NT2/D1 (cell line): ENCODE data around the gene CDH4.

Experiments used
- SUZ12 ChIP-seq: IDR thresholded peaks from 2 replicates; pipeline ENCODE4 v1.6.1; 2011; ENCODE audit not compliant: insufficient read length, insufficient read depth; ENCODE audit errors: extremely low read depth
- YY1 ChIP-seq: IDR thresholded peaks from 2 replicates; pipeline ENCODE4 v1.6.1; 2011; ENCODE audit not compliant: insufficient read length, insufficient read depth
- ZNF274 ChIP-seq: IDR thresholded peaks from 2 replicates; pipeline ENCODE4 v1.6.1; 2011; ENCODE audit warnings: mild to moderate bottlenecking, low read depth, low read length

DNA sequence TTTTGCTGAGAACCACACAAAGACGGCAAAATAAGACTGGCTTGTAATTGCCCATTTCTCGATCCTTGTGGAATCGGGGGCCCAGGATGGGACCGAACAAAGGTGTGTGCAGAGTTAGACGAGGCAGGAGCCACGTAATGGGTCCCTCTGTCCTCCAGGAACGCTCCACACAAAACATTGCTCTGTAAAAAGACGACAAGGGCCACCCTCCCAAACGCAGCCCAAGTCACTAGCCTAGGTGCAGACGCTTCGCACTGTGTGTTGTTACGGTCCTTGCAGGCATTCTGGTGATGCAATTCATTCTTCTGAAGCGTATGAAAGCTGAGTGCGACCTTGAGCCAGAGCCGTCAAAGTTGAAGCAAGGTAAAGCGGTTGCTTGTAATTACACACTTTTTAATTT, 450.2 kb downstream of the CDH4 start:
- TF ChIP-seq ZNF274 (no peak), SUZ12 (no peak), YY1 (no peak)
